GM12892 (cell line): Measurements from ENCODE around the gene SRSF8.

ENCODE experiments used
- DNase-seq: peaks from one replicate; pipeline ENCODE4 v3.0.0; 2011; ENCODE audit not compliant: insufficient read length
- FAIRE-seq: peaks from 2 replicates; lab custom pipeline; 2011; peaks lifted over from hg19 to GRCh38; lab: Jason Lieb, UNC
- POLR2A ChIP-seq: IDR thresholded peaks from 2 replicates; pipeline ENCODE4 v1.6.1; 2011; ENCODE audit warnings: low read depth, low read length, control low read depth
- POLR2AphosphoS5 ChIP-seq: IDR thresholded peaks from 2 replicates; pipeline ENCODE4 v1.6.1; 2011; ENCODE audit warnings: low read depth, low read length, control low read depth
- TAF1 ChIP-seq: IDR thresholded peaks from 2 replicates; pipeline ENCODE4 v1.6.1; 2011; ENCODE audit warnings: low read depth, mild to moderate bottlenecking, control low read depth, low read length, borderline replicate concordance

SRSF8 gene

DNA sequence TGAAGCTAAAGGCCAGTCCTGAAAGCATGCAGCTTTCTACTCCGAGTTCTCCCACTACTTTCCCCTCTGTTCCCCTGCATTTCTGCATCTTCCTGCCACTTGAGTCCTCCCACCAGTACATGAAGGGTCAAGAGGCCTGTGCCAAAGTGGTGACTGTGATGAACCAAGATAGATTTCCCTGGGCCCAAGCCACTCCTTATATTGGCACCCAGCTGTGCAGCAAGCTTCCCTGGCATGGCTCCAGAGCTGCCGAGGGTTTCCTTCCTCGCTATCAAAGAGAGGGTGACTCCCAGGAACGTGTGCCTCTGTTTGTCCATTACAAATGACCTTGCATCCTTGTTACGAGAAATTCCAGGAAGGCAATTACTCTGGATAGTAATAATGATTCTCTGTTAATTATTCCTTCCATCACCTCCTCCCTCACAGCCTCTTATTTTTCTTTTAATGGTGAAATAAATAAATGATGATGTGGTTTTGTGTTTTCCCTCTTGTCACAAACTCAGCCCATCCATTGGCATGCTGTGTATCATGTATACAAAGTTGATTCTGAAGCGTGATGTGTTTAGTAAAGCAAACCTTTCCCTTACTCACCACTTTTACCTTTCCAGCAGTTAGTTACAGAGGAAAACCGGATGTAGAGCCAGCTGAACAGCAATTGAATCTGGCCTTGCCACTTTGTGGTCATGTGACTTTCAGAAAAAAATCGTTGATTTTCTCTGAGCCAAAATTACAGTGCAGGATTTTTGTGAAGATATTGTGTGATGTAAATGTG, 8.3 kb downstream of the SRSF8 start:
- FAIRE-seq (no peak), DNase-seq (no peak)
- no peak for TF ChIP-seq POLR2AphosphoS5
- TF ChIP-seq POLR2A, result no peak
- no peak for TF ChIP-seq TAF1

DNA sequence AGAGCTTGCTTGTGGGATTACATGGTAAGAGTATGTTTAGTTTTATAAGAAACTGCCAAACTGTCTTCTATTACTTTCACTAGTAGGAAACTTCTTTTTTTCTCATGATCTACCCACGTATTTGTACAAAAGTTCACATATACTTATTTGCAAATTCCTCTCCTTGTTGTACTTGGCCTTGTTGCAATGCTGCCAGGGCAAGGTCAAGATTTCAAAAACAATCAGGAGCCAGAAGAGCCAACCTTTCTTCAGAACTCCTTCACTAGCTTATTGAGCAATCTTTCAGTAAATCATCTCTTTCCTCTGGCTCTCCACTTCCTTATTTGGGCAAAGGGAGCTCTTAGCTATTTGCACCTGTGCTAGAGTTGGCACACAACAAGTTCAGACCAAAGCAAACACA, 9.7 kb downstream of the SRSF8 start:
- no peak for FAIRE-seq
- no peak for DNase-seq
- no peak for TF ChIP-seq POLR2AphosphoS5

- DNase-seq (no peak), FAIRE-seq (no peak)
- TF ChIP-seq POLR2AphosphoS5 (no peak), TAF1 (no peak), POLR2A (no peak)
Observed at GRCh38 chr11:95076981-95077380, 10.3 kb downstream of the SRSF8 start.

GRCh38 chr11:95078526-95078925, 11.8 kb downstream of the SRSF8 start:
- TF ChIP-seq POLR2AphosphoS5 (no peak), POLR2A (no peak), TAF1 (no peak)
- FAIRE-seq (no peak), DNase-seq (no peak)

- TF ChIP-seq TAF1 (no peak), POLR2A (no peak), POLR2AphosphoS5 (no peak)
- FAIRE-seq (no peak), DNase-seq (no peak)
Observed at GRCh38 chr11:95081010-95081409, 14.3 kb downstream of the SRSF8 start.

GRCh38 chr11:95081412-95081811, 14.7 kb downstream of the SRSF8 start:
- no peak for TF ChIP-seq POLR2A
- TF ChIP-seq TAF1, result no peak
- TF ChIP-seq POLR2AphosphoS5, result no peak
- DNase-seq, result no peak
- no peak for FAIRE-seq

DNA sequence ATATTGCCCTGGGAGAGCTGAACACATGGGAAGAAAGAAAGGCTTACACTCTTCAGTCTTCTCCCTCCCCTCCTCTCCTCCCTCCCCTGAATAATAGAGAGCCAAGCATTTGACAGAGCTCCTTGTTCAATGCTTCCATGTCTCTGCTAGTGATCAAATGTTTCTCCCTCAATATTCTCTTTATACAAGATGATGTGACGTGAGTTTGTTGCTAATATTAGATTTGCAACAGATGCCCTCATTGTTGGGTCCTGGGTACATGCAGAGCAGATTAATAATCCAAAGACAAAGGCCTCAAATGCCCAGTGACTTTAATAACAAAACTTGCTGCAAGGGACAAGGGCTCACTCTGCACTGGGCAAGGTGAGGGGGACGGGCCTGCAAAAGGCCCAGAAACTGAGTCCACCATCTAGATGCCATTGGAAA, 15.9 kb downstream of the SRSF8 start:
- TF ChIP-seq POLR2A (no peak), TAF1 (no peak), POLR2AphosphoS5 (no peak)
- FAIRE-seq (no peak), DNase-seq (no peak)

DNA sequence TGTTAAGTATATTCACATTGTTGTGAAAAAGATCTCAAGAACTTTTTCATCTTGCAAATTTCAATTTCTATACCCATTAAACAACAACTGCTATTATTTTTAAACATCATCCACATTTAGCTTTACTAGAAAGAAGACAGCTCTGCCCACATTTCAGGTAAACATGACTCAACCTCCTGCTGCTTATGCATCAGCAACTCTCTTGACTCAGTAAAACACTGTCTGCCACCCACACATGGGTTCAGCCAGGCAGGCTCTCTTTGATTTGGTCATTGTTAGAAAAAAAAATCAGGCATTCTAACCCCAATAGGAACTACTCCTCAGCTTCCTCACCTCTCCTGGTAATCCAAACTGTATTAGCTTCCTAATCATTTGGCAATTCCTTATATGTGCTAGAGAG, 17.8 kb downstream of the SRSF8 start:
- no peak for TF ChIP-seq POLR2AphosphoS5
- TF ChIP-seq TAF1, result no peak
- no peak for TF ChIP-seq POLR2A
- FAIRE-seq (peak; percentile 73), DNase-seq (no peak)

- TF ChIP-seq POLR2A, result no peak
- TF ChIP-seq TAF1, result no peak
- no peak for TF ChIP-seq POLR2AphosphoS5
- FAIRE-seq, result no peak
Observed at GRCh38 chr11:95085117-95085816, 18.5 kb downstream of the SRSF8 start.

GRCh38 chr11:95086151-95086550, 19.4 kb downstream of the SRSF8 start:
- DNase-seq (no peak), FAIRE-seq (no peak)
- TF ChIP-seq POLR2A (no peak), POLR2AphosphoS5 (no peak), TAF1 (no peak)

More at GRCh38 chr11:95085117-95085816, 18.5 kb downstream of the SRSF8 start:
- no peak for DNase-seq

GRCh38 chr11:95086836-95087570, 20.3 kb downstream of the SRSF8 start:
- no peak for DNase-seq
- FAIRE-seq, result no peak
- no peak for TF ChIP-seq POLR2AphosphoS5
- no peak for TF ChIP-seq POLR2A
- TF ChIP-seq TAF1, result no peak
